Measurements from ENCODE around the gene BRINP1.

DNA sequence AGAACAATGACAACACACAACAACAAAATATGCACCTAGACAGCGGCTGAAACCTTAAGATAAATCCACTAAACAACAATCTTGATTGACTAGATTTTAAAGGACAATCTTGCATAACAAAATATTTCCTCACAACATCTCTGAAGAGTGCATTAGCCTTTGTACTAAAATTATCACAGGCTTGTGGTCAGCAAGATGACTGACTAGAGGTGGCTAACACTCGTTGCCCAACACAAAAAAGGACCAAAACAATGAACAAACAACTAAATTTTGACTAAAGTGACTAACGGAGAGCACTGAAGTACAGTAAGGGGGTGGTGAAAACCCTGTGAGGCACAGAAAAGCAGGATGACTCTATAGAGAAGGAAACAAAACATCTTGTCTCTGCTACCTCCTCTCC is 183.9 kb downstream of the BRINP1 start:
- TF ChIP-seq, protein P1, sequence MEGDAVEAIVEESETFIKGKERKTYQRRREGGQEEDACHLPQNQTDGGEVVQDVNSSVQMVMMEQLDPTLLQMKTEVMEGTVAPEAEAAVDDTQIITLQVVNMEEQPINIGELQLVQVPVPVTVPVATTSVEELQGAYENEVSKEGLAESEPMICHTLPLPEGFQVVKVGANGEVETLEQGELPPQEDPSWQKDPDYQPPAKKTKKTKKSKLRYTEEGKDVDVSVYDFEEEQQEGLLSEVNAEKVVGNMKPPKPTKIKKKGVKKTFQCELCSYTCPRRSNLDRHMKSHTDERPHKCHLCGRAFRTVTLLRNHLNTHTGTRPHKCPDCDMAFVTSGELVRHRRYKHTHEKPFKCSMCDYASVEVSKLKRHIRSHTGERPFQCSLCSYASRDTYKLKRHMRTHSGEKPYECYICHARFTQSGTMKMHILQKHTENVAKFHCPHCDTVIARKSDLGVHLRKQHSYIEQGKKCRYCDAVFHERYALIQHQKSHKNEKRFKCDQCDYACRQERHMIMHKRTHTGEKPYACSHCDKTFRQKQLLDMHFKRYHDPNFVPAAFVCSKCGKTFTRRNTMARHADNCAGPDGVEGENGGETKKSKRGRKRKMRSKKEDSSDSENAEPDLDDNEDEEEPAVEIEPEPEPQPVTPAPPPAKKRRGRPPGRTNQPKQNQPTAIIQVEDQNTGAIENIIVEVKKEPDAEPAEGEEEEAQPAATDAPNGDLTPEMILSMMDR (conservative IDR thresholded peaks at IDR 0.05; ENCODE audit: low read depth, low read length): no peak
- no peak for TF ChIP-seq EZH2 (IDR thresholded peaks at IDR 0.05; ENCODE audit: borderline replicate concordance, low read depth, low read length, poor library complexity, severe bottlenecking)
